Fibroblast of pulmonary artery (primary cell): ENCODE measurements around the gene PTTG1IP2.
"Not testable (repeated sequence)": the region's sequence is repeated elsewhere in the genome, so short reads cannot be mapped to it uniquely, and the experiment has no call there.

Experiments
- DNase-seq: peaks from one replicate; pipeline ENCODE4 v3.0.0-alpha.2; 2010; ENCODE audit warnings: low read depth
- H3K4me3 ChIP-seq: replicated peaks from 2 replicates; pipeline ENCODE4 v1.5.1; 2011; ENCODE audit warnings: low read depth, mild to moderate bottlenecking, control low read depth, low read length, moderate library complexity
- CTCF ChIP-seq: IDR thresholded peaks from 2 replicates; pipeline ENCODE4 v1.5.1; 2011; ENCODE audit warnings: mild to moderate bottlenecking, control low read depth, low read length, inconsistent platforms; ENCODE audit errors: missing control alignments

The PTTG1IP2 gene

GRCh38 chr7:90459888-90460287, 9.6 kb upstream of the PTTG1IP2 start:
- TF ChIP-seq CTCF: peak; percentile 47
- peak; percentile 16 for DNase-seq

GRCh38 chr7:90461219-90461618, 8.2 kb upstream of the PTTG1IP2 start:
- H3K4me3 ChIP-seq: no peak overlapping the region
- TF ChIP-seq CTCF: no peak
- DNase-seq: peak; percentile 21

More at GRCh38 chr7:90459888-90460287, 9.6 kb upstream of the PTTG1IP2 start:
- H3K4me3 ChIP-seq: no peak overlapping the region

GRCh38 chr7:90463151-90463628, 6.2 kb upstream of the PTTG1IP2 start:
- not testable (repeated sequence) for DNase-seq

GRCh38 chr7:90465816-90466215, 3.6 kb upstream of the PTTG1IP2 start:
- no peak for DNase-seq
- no peak overlapping the region for H3K4me3 ChIP-seq
- no peak for TF ChIP-seq CTCF

More at GRCh38 chr7:90463151-90463628, 6.2 kb upstream of the PTTG1IP2 start:
- H3K4me3 ChIP-seq: peak overlapping the region; percentile 3

- no peak overlapping the region for H3K4me3 ChIP-seq
- DNase-seq: no peak
- no peak for TF ChIP-seq CTCF
Measured at GRCh38 chr7:90472805-90473540, 3.5 kb downstream of the PTTG1IP2 start.

GRCh38 chr7:90473814-90474213, 4.4 kb downstream of the PTTG1IP2 start:
- TF ChIP-seq CTCF: no peak
- DNase-seq: peak; percentile 21
- H3K4me3 ChIP-seq: no peak overlapping the region

GRCh38 chr7:90474284-90475210, 5.1 kb downstream of the PTTG1IP2 start:
- peak; percentile 90 for DNase-seq

More at GRCh38 chr7:90474284-90475210, 5.1 kb downstream of the PTTG1IP2 start:
- H3K4me3 ChIP-seq: no peak overlapping the region
- TF ChIP-seq CTCF: no peak
